ENCODE data around the gene NFE2L2. TPM values are rescaled to one million over a fixed set of nuclear protein-coding genes. Genes with fewer than 3 reads are reported as not detected.

The NFE2L2 gene
- total and polyA plus RNA-seq, 2 donors (not counting 1 experiment from before 2014, with no cell fraction given): 16.8 to 93.6 TPM

DNA sequence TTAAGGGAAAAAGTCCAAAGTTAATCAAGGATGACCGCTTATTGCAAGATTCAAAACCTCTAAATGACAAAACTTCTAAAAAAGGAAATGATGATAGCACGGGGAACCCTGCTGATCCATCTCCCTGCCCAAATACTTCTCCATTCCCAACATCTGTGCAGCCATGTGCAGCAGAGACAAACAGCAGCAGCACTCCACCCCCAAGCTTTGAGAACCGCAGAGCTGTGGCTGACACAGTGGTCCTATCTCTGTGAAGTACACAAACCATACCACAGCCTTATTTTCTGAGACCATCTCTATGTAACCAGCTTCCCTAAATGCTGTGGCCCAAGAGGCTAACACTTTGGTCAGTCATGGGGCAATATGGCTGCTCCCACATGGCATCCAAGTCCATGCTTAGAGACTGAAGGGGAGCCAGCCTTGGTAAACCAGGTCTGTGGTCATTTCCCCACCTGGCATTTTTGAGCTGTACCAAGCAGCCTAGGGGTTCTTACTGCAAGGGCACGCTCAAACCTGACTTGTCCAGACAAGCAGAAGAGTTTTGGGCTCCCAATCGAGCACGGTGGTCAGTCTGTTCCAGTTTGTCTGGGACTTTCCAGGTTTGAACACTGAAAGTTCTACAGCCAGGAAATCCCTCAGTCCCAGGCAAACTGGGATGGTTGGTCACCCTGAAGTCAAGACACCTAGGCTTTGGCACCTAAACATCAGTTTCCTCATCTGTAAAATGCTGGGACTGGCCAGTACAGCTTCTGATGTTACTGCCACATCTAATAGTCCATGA lies 17.1 kb upstream of the NFE2L2 start:
- Mint-ChIP-seq H3K4me1 (peaks cover 34% of the 10 kb centered on the region), H3K27ac (peak overlapping the region; percentile 82), H3K4me3 (peak overlapping the region; percentile 40), H3K9me3 (ENCODE audit: insufficient read depth) (no peaks in the 10 kb centered on the region), H3K27me3 (no peaks in the 10 kb centered on the region)
- WGBS (ENCODE audit: insufficient coverage): 55% methylated on average over 5 of the region's 6 CpGs
- H3K27ac ChIP-seq (ENCODE audit: low read length in 2 of 2): no peak overlapping the region
- H3K4me1 ChIP-seq (ENCODE audit: control insufficient read depth in 2 of 2, insufficient read depth in 2 of 2, low read length in 2 of 2): peaks cover 14 to 27% of the 10 kb centered on the region in 2 donors
- DNase-seq (peak; percentile 53), ATAC-seq (ENCODE audit: low read depth) (peak; percentile 68)
- TF ChIP-seq, protein P1, sequence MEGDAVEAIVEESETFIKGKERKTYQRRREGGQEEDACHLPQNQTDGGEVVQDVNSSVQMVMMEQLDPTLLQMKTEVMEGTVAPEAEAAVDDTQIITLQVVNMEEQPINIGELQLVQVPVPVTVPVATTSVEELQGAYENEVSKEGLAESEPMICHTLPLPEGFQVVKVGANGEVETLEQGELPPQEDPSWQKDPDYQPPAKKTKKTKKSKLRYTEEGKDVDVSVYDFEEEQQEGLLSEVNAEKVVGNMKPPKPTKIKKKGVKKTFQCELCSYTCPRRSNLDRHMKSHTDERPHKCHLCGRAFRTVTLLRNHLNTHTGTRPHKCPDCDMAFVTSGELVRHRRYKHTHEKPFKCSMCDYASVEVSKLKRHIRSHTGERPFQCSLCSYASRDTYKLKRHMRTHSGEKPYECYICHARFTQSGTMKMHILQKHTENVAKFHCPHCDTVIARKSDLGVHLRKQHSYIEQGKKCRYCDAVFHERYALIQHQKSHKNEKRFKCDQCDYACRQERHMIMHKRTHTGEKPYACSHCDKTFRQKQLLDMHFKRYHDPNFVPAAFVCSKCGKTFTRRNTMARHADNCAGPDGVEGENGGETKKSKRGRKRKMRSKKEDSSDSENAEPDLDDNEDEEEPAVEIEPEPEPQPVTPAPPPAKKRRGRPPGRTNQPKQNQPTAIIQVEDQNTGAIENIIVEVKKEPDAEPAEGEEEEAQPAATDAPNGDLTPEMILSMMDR (IDR thresholded peaks at IDR 0.05): no peak
- no peak for TF ChIP-seq EZH2 (IDR thresholded peaks at IDR 0.05; ENCODE audit: borderline replicate concordance, insufficient read depth, low read depth, low read length, poor library complexity, severe bottlenecking)
- no peak overlapping the region for H2AFZ ChIP-seq (ENCODE audit: insufficient read depth, low read depth, low read length, poor library complexity, severe bottlenecking)
- H3K36me3 ChIP-seq (replicated peaks in 1 of 2; ENCODE audit: control extremely low read depth in 1 of 2, control insufficient read depth in 1 of 2, extremely low read depth in 1 of 2, insufficient read depth in 2 of 2, low read length in 1 of 2): no peaks in the 10 kb centered on the region
- no peaks in the 10 kb centered on the region for H3K27me3 ChIP-seq (replicated peaks in 1 of 4; ENCODE audit: control extremely low read depth in 1 of 4, control insufficient read depth in 3 of 4, insufficient read depth in 4 of 4, low read length in 3 of 4)
- H3K9ac ChIP-seq (ENCODE audit: low read length): no peak overlapping the region
- no peak overlapping the region for H3K4me3 ChIP-seq (ENCODE audit: control extremely low read depth in 1 of 5, extremely low read depth in 1 of 5, insufficient read depth in 1 of 5, low read depth in 2 of 5, low read length in 4 of 5)
- ChIA-PET CTCF (interaction anchor here (0.6 to 4.2 kb wide), 10 partner anchors 11 to 1156 kb away, joined by 3 to 27 read pairs (median 4); partner anchors contain the start of gene NFE2L2), POLR2A (interaction anchor here (1.0 to 2.1 kb wide), 2 partner anchors 16 to 18 kb away, joined by 6 to 15 read pairs; partner anchors contain the start of gene NFE2L2)
- no peaks in the 10 kb centered on the region for H4K20me1 ChIP-seq (ENCODE audit: control insufficient read depth, insufficient read depth, low read length, poor library complexity, severe bottlenecking)
- H3K4me2 ChIP-seq (replicated peaks; ENCODE audit: low read depth, low read length, poor library complexity, severe bottlenecking): peak overlapping the region; percentile 11
- H3K79me2 ChIP-seq (ENCODE audit: control insufficient read depth, insufficient read depth, low read length): no peaks in the 10 kb centered on the region
- H3K9me3 ChIP-seq (ENCODE audit: control extremely low read depth in 1 of 3, control insufficient read depth in 2 of 3, insufficient read depth in 1 of 3, low read length in 2 of 3): no peaks in the 10 kb centered on the region
- intact Hi-C loops (cut with micrococcal nuclease): loop anchor here (2.0 kb wide), 1 partner anchor 17 kb away; the partner anchor contains the start of gene NFE2L2

DNA sequence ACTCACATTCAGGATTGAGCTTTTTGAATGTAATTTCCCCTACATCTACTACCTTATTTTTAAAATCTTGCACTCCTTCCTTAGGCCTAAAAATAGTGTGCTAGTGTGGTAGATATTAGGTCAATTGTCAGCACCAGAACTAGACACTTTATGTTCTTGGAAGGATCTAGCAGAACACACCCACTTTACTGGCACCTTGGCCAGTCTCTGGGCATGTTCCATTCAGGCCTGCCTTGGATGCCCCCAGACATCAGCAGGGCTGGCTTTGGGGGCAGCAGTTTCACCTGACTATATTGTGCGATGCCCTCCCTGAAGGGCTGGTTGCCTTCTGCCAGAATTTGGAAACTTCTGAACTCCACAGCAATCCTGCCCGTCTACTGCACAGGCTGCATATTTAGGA lies 15.3 kb upstream of the NFE2L2 start:
- Mint-ChIP-seq H3K9me3 (ENCODE audit: insufficient read depth) (no peaks in the 10 kb centered on the region), H3K27ac (no peak overlapping the region), H3K27me3 (no peaks in the 10 kb centered on the region), H3K4me1 (peaks cover 34% of the 10 kb centered on the region), H3K4me3 (no peak overlapping the region)
- no peaks in the 10 kb centered on the region for H3K79me2 ChIP-seq (ENCODE audit: control insufficient read depth, insufficient read depth, low read length)
- peaks cover 14 to 27% of the 10 kb centered on the region in 2 donors for H3K4me1 ChIP-seq (ENCODE audit: control insufficient read depth in 2 of 2, insufficient read depth in 2 of 2, low read length in 2 of 2)
- no peak overlapping the region for H3K9ac ChIP-seq (ENCODE audit: low read length)
- WGBS (ENCODE audit: insufficient coverage): 100% methylated on average over 1 of the region's 2 CpGs
- H3K4me3 ChIP-seq (ENCODE audit: control extremely low read depth in 1 of 5, extremely low read depth in 1 of 5, insufficient read depth in 1 of 5, low read depth in 2 of 5, low read length in 4 of 5): no peak overlapping the region
- no peak overlapping the region for H3K4me2 ChIP-seq (replicated peaks; ENCODE audit: low read depth, low read length, poor library complexity, severe bottlenecking)
- DNase-seq (no peak), ATAC-seq (ENCODE audit: low read depth) (no peak)
- no peaks in the 10 kb centered on the region for H3K36me3 ChIP-seq (replicated peaks in 1 of 2; ENCODE audit: control extremely low read depth in 1 of 2, control insufficient read depth in 1 of 2, extremely low read depth in 1 of 2, insufficient read depth in 2 of 2, low read length in 1 of 2)
- ChIA-PET CTCF (interaction anchor here (1.5 to 4.2 kb wide), 4 partner anchors 15 to 131 kb away, joined by 3 to 13 read pairs (median 8); partner anchors contain the start of gene NFE2L2), POLR2A (interaction anchor here (1.4 kb wide), 1 partner anchor 16 kb away, joined by 7 read pairs; the partner anchor contains the start of gene NFE2L2)
- intact Hi-C loops (cut with micrococcal nuclease): loop anchor here (2.0 kb wide), 1 partner anchor 15 kb away; the partner anchor contains the start of gene NFE2L2
- H3K9me3 ChIP-seq (ENCODE audit: control extremely low read depth in 1 of 3, control insufficient read depth in 2 of 3, insufficient read depth in 1 of 3, low read length in 2 of 3): no peaks in the 10 kb centered on the region
- no peaks in the 10 kb centered on the region for H4K20me1 ChIP-seq (ENCODE audit: control insufficient read depth, insufficient read depth, low read length, poor library complexity, severe bottlenecking)
- H3K27ac ChIP-seq (ENCODE audit: low read length in 2 of 2): no peak overlapping the region
- no peaks in the 10 kb centered on the region for H3K27me3 ChIP-seq (replicated peaks in 1 of 4; ENCODE audit: control extremely low read depth in 1 of 4, control insufficient read depth in 3 of 4, insufficient read depth in 4 of 4, low read length in 3 of 4)
- H2AFZ ChIP-seq (ENCODE audit: insufficient read depth, low read depth, low read length, poor library complexity, severe bottlenecking): no peak overlapping the region
- TF ChIP-seq, protein P1 (IDR thresholded peaks at IDR 0.05): no peak
- no peak for TF ChIP-seq EZH2 (IDR thresholded peaks at IDR 0.05; ENCODE audit: borderline replicate concordance, insufficient read depth, low read depth, low read length, poor library complexity, severe bottlenecking)
